Endothelial cell of umbilical vein (primary cell): ENCODE results near the gene PTBP3.

Source experiments
- CTCF ChIP-seq, 2 donors: IDR thresholded peaks; 1 replicate in 1 of 2; 2 replicates in 1 of 2; pipeline ENCODE4 v1.5.1; 2011; ENCODE audit warnings: low read length in 2 of 2, mild to moderate bottlenecking in 2 of 2, moderate library complexity in 2 of 2, control low read depth in 1 of 2, inconsistent platforms in 1 of 2, low read depth in 1 of 2; ENCODE audit not compliant: insufficient read depth in 1 of 2; ENCODE audit errors: extremely low read depth in 1 of 2
- GATA2 ChIP-seq: IDR thresholded peaks from 2 replicates; pipeline ENCODE4 v1.7.0; 2011; ENCODE audit warnings: low read depth, mild to moderate bottlenecking, moderate library complexity, mixed read lengths, low read length; ENCODE audit not compliant: insufficient read length, insufficient read depth

GRCh38 chr9:112234779-112235178 is 98.6 kb downstream of the PTBP3 start:
- TF ChIP-seq GATA2 (no peak), CTCF (IDR thresholded peaks at IDR 0.05; ENCODE audit: extremely low read depth in 1 of 2, insufficient read depth in 1 of 2, low read depth in 1 of 2, low read length in 2 of 2) (no peak)
